SHP77 (cell line): ENCODE measurements around the gene MAD1L1.
"Not testable (repeated sequence)": the region's sequence is repeated elsewhere in the genome, so short reads cannot be mapped to it uniquely, and the experiment has no call there.

Experiments used
- DNase-seq, 2 experiments: peaks; one replicate each; lab custom pipeline; 2025; lab: John Stamatoyannopoulos, UW

MAD1L1 gene

GRCh38 chr7:1864161-1864940, 368.4 kb downstream of the MAD1L1 start:
- no peak for DNase-seq

GRCh38 chr7:1863091-1863900, 369.4 kb downstream of the MAD1L1 start:
- DNase-seq, result no peak

GRCh38 chr7:1862560-1862959, 370.2 kb downstream of the MAD1L1 start:
- no peak for DNase-seq

GRCh38 chr7:1861799-1862458, 370.8 kb downstream of the MAD1L1 start:
- DNase-seq, result no peak

- not testable (repeated sequence) for DNase-seq
Observed at GRCh38 chr7:1860881-1861798, 371.6 kb downstream of the MAD1L1 start.

GRCh38 chr7:1859266-1860035, 373.3 kb downstream of the MAD1L1 start:
- DNase-seq, result no peak

- DNase-seq, result no peak
Observed at GRCh38 chr7:1858435-1859265, 374.1 kb downstream of the MAD1L1 start.

GRCh38 chr7:1857487-1858421, 375.0 kb downstream of the MAD1L1 start:
- DNase-seq, result no peak

- DNase-seq, result no peak
Observed at GRCh38 chr7:1856888-1857441, 375.8 kb downstream of the MAD1L1 start.

GRCh38 chr7:1856161-1856887, 376.4 kb downstream of the MAD1L1 start:
- no peak for DNase-seq

- no peak for DNase-seq
Observed at GRCh38 chr7:1855725-1856160, 377.0 kb downstream of the MAD1L1 start.

- no peak for DNase-seq
Observed at GRCh38 chr7:1854866-1855724, 377.6 kb downstream of the MAD1L1 start.

GRCh38 chr7:1853986-1854865, 378.5 kb downstream of the MAD1L1 start:
- DNase-seq, result no peak

GRCh38 chr7:1853431-1853985, 379.2 kb downstream of the MAD1L1 start:
- DNase-seq, result no peak
